SK-N-SH (cell line): ENCODE measurements around the gene SLC22A2. TPM values are rescaled to one million over a fixed set of nuclear protein-coding genes. Genes with fewer than 3 reads are reported as not detected.

ENCODE experiments used
- CTCF ChIA-PET: fragments of 300-600, 350-600 bp; formaldehyde crosslinking; extraction: SDS; loops from one replicate; lab custom pipeline; 2021; lab: Yijun Ruan, JAX
- POLR2A ChIA-PET: fragments of 350-600 bp; sonication (Branson Sonifier 250); formaldehyde crosslinking; extraction: SDS; loops from one replicate; lab custom pipeline; 2020; ENCODE audit warnings: antibody characterized with exemption, inconsistent platforms; lab: Yijun Ruan, JAX
- DNase-seq: peaks from one replicate; pipeline ENCODE4 v3.0.0; 2012
- H2AFZ ChIP-seq: fragments of 200-600 bp; sonication (generic); 2 replicates; pipeline ENCODE4 v1.8.1; 2016; ENCODE audit warnings: antibody characterized with exemption, mild to moderate bottlenecking, low read depth
- H3F3A ChIP-seq: fragments of 200-600 bp; sonication (generic); replicated peaks from 2 replicates; pipeline ENCODE3; 2016; ENCODE audit warnings: antibody characterized with exemption, mild to moderate bottlenecking; ENCODE audit not compliant: insufficient read depth
- H3K27ac ChIP-seq, 2 experiments: fragments of 200-500 bp in 1 of 2; fragments of 200-600 bp in 1 of 2; sonication (Bioruptor generic) in 1 of 2; sonication (generic), shearing (Covaris generic) in 1 of 2; 2 replicates each; pipeline versions ENCODE4 v1.5.1 to v1.6.1; 2014 to 2016; ENCODE audit warnings: low read depth in 2 of 2, inconsistent platforms in 1 of 2, low read length in 1 of 2, mild to moderate bottlenecking in 1 of 2, mixed read lengths in 1 of 2
- H3K27me3 ChIP-seq: fragments of 200-600 bp; sonication (generic), shearing (Covaris generic); 2 replicates; pipeline ENCODE4 v1.6.1; 2016; ENCODE audit warnings: mixed run types; ENCODE audit not compliant: insufficient read depth
- H3K36me3 ChIP-seq, 2 experiments: fragments of 200-500 bp in 1 of 2; fragments of 200-600 bp in 1 of 2; sonication (Bioruptor generic) in 1 of 2; sonication (generic) in 1 of 2; replicated peaks in 1 of 2; 2 replicates each; pipeline versions ENCODE3 to v1.5.1; 2014 to 2016; ENCODE audit warnings: low read length in 1 of 2, mild to moderate bottlenecking in 1 of 2; ENCODE audit not compliant: insufficient read depth in 2 of 2, control insufficient read depth in 1 of 2
- H3K4me1 ChIP-seq, 2 experiments: fragments of 200-500 bp in 1 of 2; fragments of 200-600 bp in 1 of 2; sonication (Bioruptor generic) in 1 of 2; sonication (generic), shearing (Covaris generic) in 1 of 2; 2 replicates each; pipeline versions ENCODE4 v1.5.1 to v1.6.1; 2014 to 2016; ENCODE audit warnings: low read depth in 1 of 2, low read length in 1 of 2, mixed run types in 1 of 2; ENCODE audit not compliant: insufficient read depth in 2 of 2, control insufficient read depth in 1 of 2
- H3K4me2 ChIP-seq: fragments of 200-600 bp; sonication (generic), shearing (Covaris generic); 2 replicates; pipeline ENCODE4 v1.6.1; 2017; ENCODE audit warnings: mixed run types
- H3K4me3 ChIP-seq, 2 experiments: fragments of 200-500 bp in 1 of 2; fragments of 200-600 bp in 1 of 2; sonication (Bioruptor generic) in 1 of 2; sonication (generic), shearing (Covaris generic) in 1 of 2; 2 replicates each; pipeline versions ENCODE4 v1.5.1 to v1.8.1; 2014 to 2016; ENCODE audit warnings: low read depth in 2 of 2, inconsistent platforms in 1 of 2, low read length in 1 of 2, mild to moderate bottlenecking in 1 of 2, mixed read lengths in 1 of 2, moderate library complexity in 1 of 2
- H3K79me2 ChIP-seq: fragments of 200-600 bp; sonication (generic); 2 replicates; pipeline ENCODE4 v1.8.1; 2017; ENCODE audit warnings: mild to moderate bottlenecking; ENCODE audit not compliant: insufficient read depth
- H3K9ac ChIP-seq: fragments of 200-600 bp; sonication (generic); 2 replicates; pipeline ENCODE4 v1.6.1; 2017; ENCODE audit warnings: mixed run types
- H3K9me2 ChIP-seq: fragments of 200-600 bp; sonication (generic); 2 replicates; pipeline ENCODE4 v1.6.1; 2017; ENCODE audit warnings: mixed run types
- H3K9me3 ChIP-seq: fragments of 200-600 bp; sonication (generic); 2 replicates; pipeline ENCODE4 v1.6.1; 2017; ENCODE audit warnings: mixed run types, mild to moderate bottlenecking, moderate library complexity
- H4K20me1 ChIP-seq: fragments of 200-600 bp; sonication (generic); 2 replicates; pipeline ENCODE4 v1.6.1; 2017; ENCODE audit warnings: mild to moderate bottlenecking, mixed run types; ENCODE audit not compliant: insufficient read depth
- CHD2 ChIP-seq: fragments of 150-350 bp; IDR thresholded peaks from 2 replicates; pipeline ENCODE4 v1.6.1; 2018; ENCODE audit warnings: low read length; ENCODE audit not compliant: partially characterized antibody
- EZH2phosphoT487 ChIP-seq: fragments of 200-600 bp; sonication (generic); IDR thresholded peaks from 2 replicates; pipeline ENCODE4 v1.6.1; 2017; ENCODE audit warnings: low read depth, mixed run types, mild to moderate bottlenecking, antibody characterized with exemption, moderate library complexity, borderline replicate concordance
- FOXM1 ChIP-seq: IDR thresholded peaks from 2 replicates; pipeline ENCODE4 v1.4.0; 2012; ENCODE audit warnings: low read depth, mild to moderate bottlenecking
- JUND ChIP-seq: IDR thresholded peaks from 2 replicates; pipeline ENCODE4 v1.4.0; 2012
- MEF2A ChIP-seq: IDR thresholded peaks from 2 replicates; pipeline ENCODE4 v1.4.0; 2012; ENCODE audit warnings: low read depth, borderline replicate concordance
- MXI1 ChIP-seq: IDR thresholded peaks from 2 replicates; pipeline ENCODE4 v1.6.1; 2012; ENCODE audit warnings: mild to moderate bottlenecking, low read depth, low read length, improper control_type of control experiment
- NFIC ChIP-seq: IDR thresholded peaks from 2 replicates; pipeline ENCODE4 v1.4.0; 2012; ENCODE audit warnings: borderline replicate concordance
- NRF1 ChIP-seq: IDR thresholded peaks from 2 replicates; pipeline ENCODE4 v1.6.1; 2012; ENCODE audit warnings: low read depth, mild to moderate bottlenecking, low read length
- RAD21 ChIP-seq: IDR thresholded peaks from 2 replicates; pipeline ENCODE4 v1.6.1; 2012; ENCODE audit warnings: mild to moderate bottlenecking, low read length
- RCOR1 ChIP-seq: fragments of 150-350 bp; IDR thresholded peaks from 2 replicates; pipeline ENCODE4 v1.6.1; 2017; ENCODE audit warnings: antibody characterized with exemption, low read length
- REST ChIP-seq: IDR thresholded peaks from 2 replicates; pipeline ENCODE4 v1.6.1; 2012; ENCODE audit warnings: mild to moderate bottlenecking, low read depth, low read length, moderate library complexity
- RFX5 ChIP-seq: IDR thresholded peaks from 2 replicates; pipeline ENCODE4 v1.6.1; 2012; ENCODE audit warnings: mild to moderate bottlenecking, improper control_type of control experiment, low read length
- RXRA ChIP-seq: IDR thresholded peaks from 2 replicates; pipeline ENCODE4 v1.4.0; 2012; ENCODE audit warnings: low read depth, mild to moderate bottlenecking, borderline replicate concordance
- TCF12 ChIP-seq: IDR thresholded peaks from 2 replicates; pipeline ENCODE4 v1.4.0; 2012
- TEAD4 ChIP-seq: IDR thresholded peaks from 2 replicates; pipeline ENCODE4 v1.4.0; 2012; ENCODE audit warnings: mild to moderate bottlenecking, borderline replicate concordance; ENCODE audit not compliant: insufficient read depth
- USF1 ChIP-seq: IDR thresholded peaks from 2 replicates; pipeline ENCODE4 v1.4.0; 2012; ENCODE audit warnings: low read depth, borderline replicate concordance
- YY1 ChIP-seq: IDR thresholded peaks from 2 replicates; pipeline ENCODE4 v1.4.0; 2012; ENCODE audit warnings: low read depth, mild to moderate bottlenecking
- WGBS: methylation state at CpG from one replicate; pipeline ENCODE4 v1.1.6; 2017; ENCODE audit warnings: low lambda C conversion rate; 5-methylcytosine and 5-hydroxymethylcytosine counted together
- polyA plus RNA-seq, 3 experiments: library from polyadenylated mRNA; depleted of rRNA; stranded (reverse); fragments of >200 nt; gene quantifications; 2 replicates each; pipeline ENCODE4 v1.2.3, GENCODE V29; 2012
- TF ChIP-seq, protein P1 (sequence below): IDR thresholded peaks from 2 replicates; pipeline ENCODE4 v1.4.0; 2012; ENCODE audit warnings: low read depth, borderline replicate concordance
- TF ChIP-seq, protein P2 (sequence below): fragments of 150-350 bp; IDR thresholded peaks from 2 replicates; pipeline ENCODE4 v1.6.1; 2017; ENCODE audit warnings: antibody characterized with exemption, low read length, low read depth, borderline replicate concordance
- TF ChIP-seq, protein P3 (sequence below): IDR thresholded peaks from 2 replicates; pipeline ENCODE4; 2012

The SLC22A2 gene
- polyA plus RNA-seq, 1 of the 3 experiments (the other 2 are of a cell fraction), result not detected

GRCh38 chr6:160227769-160228161 lies 30.9 kb downstream of the SLC22A2 start:
- POLR2A ChIA-PET, result no interaction called here
- Histone ChIP-seq H4K20me1 (no peaks in the 10 kb centered on the region), H3K4me2 (no peak overlapping the region), H3K9me3 (no peaks in the 10 kb centered on the region), H3K36me3 (no peaks in the 10 kb centered on the region), H3K9ac (no peak overlapping the region), H3K27me3 (no peaks in the 10 kb centered on the region), H3K4me1 (no peaks in the 10 kb centered on the region), H3K79me2 (no peaks in the 10 kb centered on the region), H3F3A (no peaks in the 10 kb centered on the region), H2AFZ (no peak overlapping the region), H3K9me2 (no peaks in the 10 kb centered on the region), H3K4me3 (no peak overlapping the region), H3K27ac (no peak overlapping the region)
- DNase-seq, result no peak
- CTCF ChIA-PET, result no interaction called here
- WGBS, result 0% methylated on average over 1 of the region's 1 CpG
- TF ChIP-seq, protein P1, sequence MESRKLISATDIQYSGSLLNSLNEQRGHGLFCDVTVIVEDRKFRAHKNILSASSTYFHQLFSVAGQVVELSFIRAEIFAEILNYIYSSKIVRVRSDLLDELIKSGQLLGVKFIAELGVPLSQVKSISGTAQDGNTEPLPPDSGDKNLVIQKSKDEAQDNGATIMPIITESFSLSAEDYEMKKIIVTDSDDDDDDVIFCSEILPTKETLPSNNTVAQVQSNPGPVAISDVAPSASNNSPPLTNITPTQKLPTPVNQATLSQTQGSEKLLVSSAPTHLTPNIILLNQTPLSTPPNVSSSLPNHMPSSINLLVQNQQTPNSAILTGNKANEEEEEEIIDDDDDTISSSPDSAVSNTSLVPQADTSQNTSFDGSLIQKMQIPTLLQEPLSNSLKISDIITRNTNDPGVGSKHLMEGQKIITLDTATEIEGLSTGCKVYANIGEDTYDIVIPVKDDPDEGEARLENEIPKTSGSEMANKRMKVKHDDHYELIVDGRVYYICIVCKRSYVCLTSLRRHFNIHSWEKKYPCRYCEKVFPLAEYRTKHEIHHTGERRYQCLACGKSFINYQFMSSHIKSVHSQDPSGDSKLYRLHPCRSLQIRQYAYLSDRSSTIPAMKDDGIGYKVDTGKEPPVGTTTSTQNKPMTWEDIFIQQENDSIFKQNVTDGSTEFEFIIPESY, result no peak
- TF ChIP-seq NRF1 (no peak), RCOR1 (no peak), RAD21 (no peak)
- TF ChIP-seq, protein P2, sequence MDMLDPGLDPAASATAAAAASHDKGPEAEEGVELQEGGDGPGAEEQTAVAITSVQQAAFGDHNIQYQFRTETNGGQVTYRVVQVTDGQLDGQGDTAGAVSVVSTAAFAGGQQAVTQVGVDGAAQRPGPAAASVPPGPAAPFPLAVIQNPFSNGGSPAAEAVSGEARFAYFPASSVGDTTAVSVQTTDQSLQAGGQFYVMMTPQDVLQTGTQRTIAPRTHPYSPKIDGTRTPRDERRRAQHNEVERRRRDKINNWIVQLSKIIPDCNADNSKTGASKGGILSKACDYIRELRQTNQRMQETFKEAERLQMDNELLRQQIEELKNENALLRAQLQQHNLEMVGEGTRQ, result no peak

- Histone ChIP-seq H3K36me3 (no peaks in the 10 kb centered on the region), H3K4me3 (no peak overlapping the region), H3K4me1 (no peaks in the 10 kb centered on the region), H3K27me3 (no peaks in the 10 kb centered on the region), H4K20me1 (no peaks in the 10 kb centered on the region), H3K9me2 (no peaks in the 10 kb centered on the region), H3K9me3 (no peaks in the 10 kb centered on the region), H3F3A (no peaks in the 10 kb centered on the region), H3K4me2 (no peak overlapping the region), H2AFZ (no peak overlapping the region), H3K27ac (no peak overlapping the region), H3K79me2 (no peaks in the 10 kb centered on the region), H3K9ac (no peak overlapping the region)
- ChIA-PET CTCF (no interaction called here), POLR2A (no interaction called here)
- no peak for DNase-seq
- TF ChIP-seq MEF2A (no peak), RXRA (no peak), FOXM1 (no peak), TEAD4 (no peak), CHD2 (no peak), USF1 (no peak), EZH2phosphoT487 (no peak), RFX5 (no peak), TCF12 (no peak), RAD21 (no peak), JUND (no peak), REST (no peak), MXI1 (no peak), NFIC (no peak), YY1 (no peak)
- TF ChIP-seq, protein P3, sequence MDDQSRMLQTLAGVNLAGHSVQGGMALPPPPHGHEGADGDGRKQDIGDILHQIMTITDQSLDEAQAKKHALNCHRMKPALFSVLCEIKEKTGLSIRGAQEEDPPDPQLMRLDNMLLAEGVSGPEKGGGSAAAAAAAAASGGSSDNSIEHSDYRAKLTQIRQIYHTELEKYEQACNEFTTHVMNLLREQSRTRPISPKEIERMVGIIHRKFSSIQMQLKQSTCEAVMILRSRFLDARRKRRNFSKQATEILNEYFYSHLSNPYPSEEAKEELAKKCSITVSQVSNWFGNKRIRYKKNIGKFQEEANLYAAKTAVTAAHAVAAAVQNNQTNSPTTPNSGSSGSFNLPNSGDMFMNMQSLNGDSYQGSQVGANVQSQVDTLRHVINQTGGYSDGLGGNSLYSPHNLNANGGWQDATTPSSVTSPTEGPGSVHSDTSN, result no peak
- WGBS, result 11% methylated on average over 4 of the region's 4 CpGs
Measured at GRCh38 chr6:160227038-160227768, 31.4 kb downstream of the SLC22A2 start.
